Measurements from ENCODE around the gene NT5C1A.

DNA sequence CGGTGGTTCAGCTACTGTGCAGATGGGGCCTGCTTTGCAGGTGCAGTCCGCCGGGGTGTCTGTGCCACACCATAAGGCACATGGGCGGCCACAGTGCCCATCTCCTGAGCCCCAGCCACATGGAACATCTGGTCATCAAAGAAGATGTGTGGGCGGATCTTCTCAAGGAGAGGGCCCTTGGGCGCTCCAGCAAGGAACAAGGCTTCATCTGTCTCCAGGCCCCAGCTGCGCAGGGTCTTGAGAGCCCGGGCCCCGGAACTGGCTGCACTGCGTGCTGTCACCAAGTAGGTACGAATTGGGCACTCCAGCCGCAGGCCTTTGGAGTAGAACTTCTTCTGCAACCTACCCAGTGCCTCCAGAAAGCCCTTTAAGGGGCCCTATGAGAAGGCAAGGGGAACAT lies 12.8 kb downstream of the NT5C1A start:
- TF ChIP-seq CTCF (conservative IDR thresholded peaks at IDR 0.05; ENCODE audit: low read depth, low read length) = no peak
- TF ChIP-seq EZH2 (IDR thresholded peaks at IDR 0.05; ENCODE audit: borderline replicate concordance, low read depth, low read length, poor library complexity, severe bottlenecking) = no peak

Data from A673 (cell line).